HFFc6 (cell line): Measurements from ENCODE around the gene KIF23. TPM values are rescaled to one million over a fixed set of nuclear protein-coding genes. Genes with fewer than 3 reads are reported as not detected.

Experiments
- DNase-seq: peaks from one replicate; pipeline ENCODE4 v3.0.0-alpha.2; 2018
- H3K27ac Mint-ChIP-seq: 2 replicates; pipeline ENCODE4 v1.8.0; 2020; ENCODE audit warnings: mild to moderate bottlenecking, mixed read lengths
- H3K27me3 Mint-ChIP-seq: 2 replicates; pipeline ENCODE4 v1.8.0; 2021; ENCODE audit warnings: mild to moderate bottlenecking, moderate library complexity, mixed read lengths; ENCODE audit not compliant: insufficient read depth
- H3K36me3 Mint-ChIP-seq: 2 replicates; pipeline ENCODE4 v1.8.0; 2021; ENCODE audit warnings: low read depth, mixed read lengths
- H3K4me1 Mint-ChIP-seq: 2 replicates; pipeline ENCODE4 v1.8.0; 2020; ENCODE audit warnings: low read depth, mixed read lengths
- H3K4me3 Mint-ChIP-seq: 2 replicates; pipeline ENCODE4 v1.8.0; 2020; ENCODE audit warnings: mild to moderate bottlenecking, moderate library complexity, mixed read lengths
- H3K9me3 Mint-ChIP-seq: 2 replicates; pipeline ENCODE4 v1.8.0; 2020; ENCODE audit warnings: mild to moderate bottlenecking, mixed read lengths
- total RNA-seq, 6 experiments: library from RNA; stranded (reverse); fragmentation: NEBNext Ultra II Directional; extraction: Animal tissue kit (Norgen Biotek cat#: 25700); gene quantifications; 2 replicates in 1 of 6; 3 replicates in 5 of 6; pipeline ENCODE4 v1.2.3, GENCODE V29; 2021
- TF ChIP-seq, protein P1 (sequence below): fragments of 200-600 bp; sonication (generic); IDR thresholded peaks from 2 replicates; pipeline ENCODE4 v1.5.0; 2021; ENCODE audit warnings: antibody characterized with exemption, mild to moderate bottlenecking

KIF23 gene
- total RNA-seq, 6 experiments from 2014 or later: 37.0 to 74.7 (median 64.6) TPM

DNA sequence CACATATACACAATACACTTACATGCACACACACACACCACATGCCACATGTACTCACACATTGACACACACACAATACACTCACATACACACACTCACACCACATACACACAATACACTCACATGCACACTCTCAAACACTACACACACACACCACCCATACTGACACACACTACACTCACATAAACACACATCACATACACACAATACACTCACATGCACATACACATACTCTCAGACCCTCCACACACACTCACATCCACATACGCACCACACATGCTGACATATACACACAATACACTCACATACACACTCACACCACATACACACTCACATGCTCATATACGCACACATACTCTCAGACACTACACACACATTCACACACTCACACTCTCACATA is 28.3 kb upstream of the KIF23 start:
- TF ChIP-seq, protein P1, sequence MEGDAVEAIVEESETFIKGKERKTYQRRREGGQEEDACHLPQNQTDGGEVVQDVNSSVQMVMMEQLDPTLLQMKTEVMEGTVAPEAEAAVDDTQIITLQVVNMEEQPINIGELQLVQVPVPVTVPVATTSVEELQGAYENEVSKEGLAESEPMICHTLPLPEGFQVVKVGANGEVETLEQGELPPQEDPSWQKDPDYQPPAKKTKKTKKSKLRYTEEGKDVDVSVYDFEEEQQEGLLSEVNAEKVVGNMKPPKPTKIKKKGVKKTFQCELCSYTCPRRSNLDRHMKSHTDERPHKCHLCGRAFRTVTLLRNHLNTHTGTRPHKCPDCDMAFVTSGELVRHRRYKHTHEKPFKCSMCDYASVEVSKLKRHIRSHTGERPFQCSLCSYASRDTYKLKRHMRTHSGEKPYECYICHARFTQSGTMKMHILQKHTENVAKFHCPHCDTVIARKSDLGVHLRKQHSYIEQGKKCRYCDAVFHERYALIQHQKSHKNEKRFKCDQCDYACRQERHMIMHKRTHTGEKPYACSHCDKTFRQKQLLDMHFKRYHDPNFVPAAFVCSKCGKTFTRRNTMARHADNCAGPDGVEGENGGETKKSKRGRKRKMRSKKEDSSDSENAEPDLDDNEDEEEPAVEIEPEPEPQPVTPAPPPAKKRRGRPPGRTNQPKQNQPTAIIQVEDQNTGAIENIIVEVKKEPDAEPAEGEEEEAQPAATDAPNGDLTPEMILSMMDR: no peak
- Mint-ChIP-seq H3K9me3 (no peaks in the 10 kb centered on the region), H3K36me3 (no peaks in the 10 kb centered on the region), H3K27me3 (no peaks in the 10 kb centered on the region), H3K4me1 (peaks cover 26% of the 10 kb centered on the region), H3K4me3 (no peak overlapping the region), H3K27ac (no peak overlapping the region)
- DNase-seq: no peak

DNA sequence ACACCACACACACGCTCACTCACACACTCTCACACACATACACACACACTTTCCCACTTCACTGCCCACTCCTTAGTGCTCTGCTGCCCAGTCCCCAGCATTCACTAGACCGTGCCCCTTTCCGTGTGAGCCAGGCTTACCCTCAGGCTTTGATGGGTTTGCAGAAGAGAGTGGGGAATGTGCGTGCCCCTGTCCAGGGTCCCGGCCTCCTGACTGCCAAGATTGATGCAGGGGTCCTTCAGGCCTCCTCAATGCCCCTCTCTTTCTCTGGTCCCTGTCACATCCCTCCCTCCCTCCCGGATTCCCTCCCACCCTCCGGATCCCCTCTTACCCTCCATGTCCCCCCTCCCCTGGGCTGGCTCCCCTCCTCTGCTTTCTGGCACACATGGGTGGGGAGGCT is 27.9 kb upstream of the KIF23 start:
- Mint-ChIP-seq H3K4me3 (no peak overlapping the region), H3K27ac (no peak overlapping the region), H3K36me3 (no peaks in the 10 kb centered on the region), H3K4me1 (peaks cover 30% of the 10 kb centered on the region), H3K9me3 (no peaks in the 10 kb centered on the region), H3K27me3 (no peaks in the 10 kb centered on the region)
- no peak for DNase-seq
- TF ChIP-seq, protein P1: no peak

DNA sequence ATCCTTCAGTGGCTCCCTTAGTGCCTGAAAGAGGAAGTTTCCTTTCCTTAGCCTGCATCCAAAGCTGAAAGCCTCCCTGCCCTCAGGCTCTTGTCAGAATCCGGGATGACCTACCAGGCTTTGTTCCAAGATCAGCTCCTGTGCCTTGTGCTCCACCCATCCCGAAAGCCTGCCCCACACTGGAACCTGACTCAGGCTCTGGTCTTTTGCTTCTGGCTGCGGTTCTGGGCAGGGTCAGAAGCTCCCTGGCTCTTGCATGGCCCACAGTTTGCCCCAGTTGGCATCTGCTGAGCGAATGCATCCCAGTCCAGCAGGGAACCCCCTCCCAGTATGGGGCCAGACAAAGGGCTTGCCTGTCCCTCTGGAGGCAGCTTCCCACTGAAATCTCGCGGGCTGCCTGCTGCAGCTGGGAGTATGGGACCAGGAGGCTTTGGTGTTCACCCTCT is 25.9 kb upstream of the KIF23 start:
- TF ChIP-seq, protein P1: no peak
- H3K27me3 Mint-ChIP-seq: no peaks in the 10 kb centered on the region
- no peaks in the 10 kb centered on the region for H3K9me3 Mint-ChIP-seq
- peak overlapping the region; percentile 53; the same call in 1 of the 2 replicates for H3K4me3 Mint-ChIP-seq
- no peaks in the 10 kb centered on the region for H3K36me3 Mint-ChIP-seq
- peaks cover 48% of the 10 kb centered on the region for H3K4me1 Mint-ChIP-seq
- H3K27ac Mint-ChIP-seq: peak overlapping the region; percentile 71
- peak; percentile 61 for DNase-seq

DNA sequence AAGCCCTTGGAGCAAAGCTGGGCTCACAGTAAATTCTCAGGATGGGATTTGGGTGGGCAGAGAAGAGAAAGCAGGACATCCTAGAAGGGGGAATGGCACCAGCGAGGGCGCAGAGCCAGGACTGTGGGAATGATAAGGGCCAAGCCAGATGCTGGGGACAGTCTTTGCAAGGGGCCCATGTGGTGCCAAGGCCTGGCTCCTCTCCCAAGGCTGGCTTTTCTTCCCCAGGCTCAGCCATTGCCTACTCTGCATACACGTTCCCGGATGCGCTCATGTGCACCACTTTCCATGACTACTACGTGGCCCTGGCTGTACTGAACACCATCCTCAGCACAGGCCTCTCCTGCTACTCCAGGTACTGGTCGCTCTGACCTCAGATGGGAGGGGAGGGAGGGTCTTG is 24.7 kb upstream of the KIF23 start:
- H3K9me3 Mint-ChIP-seq: no peaks in the 10 kb centered on the region
- H3K27ac Mint-ChIP-seq: no peak overlapping the region
- peaks cover 59% of the 10 kb centered on the region for H3K4me1 Mint-ChIP-seq
- no peak for DNase-seq
- no peaks in the 10 kb centered on the region for H3K36me3 Mint-ChIP-seq
- no peaks in the 10 kb centered on the region for H3K27me3 Mint-ChIP-seq
- TF ChIP-seq, protein P1: no peak
- no peak overlapping the region for H3K4me3 Mint-ChIP-seq

DNA sequence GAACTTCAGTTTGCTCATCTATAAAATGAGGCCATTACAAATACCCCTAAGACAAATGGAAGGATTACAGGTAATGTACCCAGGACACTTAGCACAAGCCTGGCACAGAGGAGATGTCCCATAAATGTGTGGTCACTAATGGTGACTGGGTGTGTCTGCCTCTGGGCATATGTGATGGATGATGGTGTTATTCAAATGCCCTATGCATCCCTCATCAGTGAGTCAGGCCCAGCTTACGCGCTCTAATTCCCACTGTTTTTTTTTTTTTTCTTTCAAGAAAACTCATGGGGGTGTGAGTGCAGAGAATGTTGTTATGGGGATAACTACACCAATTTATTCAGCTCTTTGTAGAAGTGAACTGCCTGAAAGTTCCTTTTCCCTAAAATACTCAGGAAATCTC is 23.6 kb upstream of the KIF23 start:
- H3K4me1 Mint-ChIP-seq: peaks cover 65% of the 10 kb centered on the region
- H3K27me3 Mint-ChIP-seq: no peaks in the 10 kb centered on the region
- no peaks in the 10 kb centered on the region for H3K9me3 Mint-ChIP-seq
- H3K4me3 Mint-ChIP-seq: no peak overlapping the region
- H3K27ac Mint-ChIP-seq: peak overlapping the region; percentile 67
- TF ChIP-seq, protein P1: no peak
- peak; percentile 88 for DNase-seq
- no peaks in the 10 kb centered on the region for H3K36me3 Mint-ChIP-seq
